Astrocyte of the hippocampus (primary cell): Measurements from ENCODE around the gene TRIM67.
"Not testable (repeated sequence)": the region's sequence is repeated elsewhere in the genome, so short reads cannot be mapped to it uniquely, and the experiment has no call there.

Experiments
- DNase-seq: peaks from one replicate; pipeline ENCODE4 v3.0.0; 2011; ENCODE audit warnings: low read depth, low spot score

TRIM67 gene

DNA sequence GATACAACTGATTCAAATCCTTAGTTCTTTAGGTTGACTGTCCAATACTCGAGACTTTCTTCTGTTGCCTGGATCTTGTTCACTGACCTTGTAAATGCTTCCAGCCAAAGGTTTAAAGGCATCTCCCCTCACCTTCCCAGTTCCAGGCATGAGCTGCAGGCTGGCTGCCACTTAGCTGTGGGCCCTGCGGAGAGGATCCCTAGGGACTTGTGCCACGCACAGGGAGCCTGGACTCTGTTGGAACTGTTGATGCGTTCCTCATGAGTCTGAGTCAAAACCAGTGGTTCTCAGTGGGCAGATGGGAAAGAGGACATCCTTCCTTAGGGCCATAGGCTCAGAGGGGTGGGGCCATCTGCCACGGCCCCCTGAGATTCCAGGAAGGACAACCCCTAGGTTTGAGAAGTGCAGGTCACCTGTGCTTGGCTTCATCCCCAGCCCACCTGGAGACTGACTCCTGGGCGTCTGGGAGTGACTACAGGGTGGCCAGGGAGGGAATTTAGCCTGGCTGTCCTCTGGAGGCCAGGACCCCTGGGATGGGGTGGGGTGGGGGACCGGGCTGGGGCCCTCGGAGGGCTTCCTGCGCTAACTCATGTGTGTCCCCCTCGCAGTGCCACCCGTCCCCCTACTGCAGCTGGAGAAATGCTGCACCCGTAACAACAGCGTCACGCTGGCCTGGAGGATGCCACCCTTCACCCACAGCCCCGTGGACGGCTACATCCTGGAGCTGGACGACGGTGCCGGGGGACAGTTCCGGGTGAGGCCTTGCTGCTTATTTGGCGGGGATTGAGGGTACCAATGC lies 41.6 kb downstream of the TRIM67 start:
- no peak for DNase-seq

GRCh38 chr1:231206856-231207255 lies 45.0 kb downstream of the TRIM67 start:
- DNase-seq = no peak

DNA sequence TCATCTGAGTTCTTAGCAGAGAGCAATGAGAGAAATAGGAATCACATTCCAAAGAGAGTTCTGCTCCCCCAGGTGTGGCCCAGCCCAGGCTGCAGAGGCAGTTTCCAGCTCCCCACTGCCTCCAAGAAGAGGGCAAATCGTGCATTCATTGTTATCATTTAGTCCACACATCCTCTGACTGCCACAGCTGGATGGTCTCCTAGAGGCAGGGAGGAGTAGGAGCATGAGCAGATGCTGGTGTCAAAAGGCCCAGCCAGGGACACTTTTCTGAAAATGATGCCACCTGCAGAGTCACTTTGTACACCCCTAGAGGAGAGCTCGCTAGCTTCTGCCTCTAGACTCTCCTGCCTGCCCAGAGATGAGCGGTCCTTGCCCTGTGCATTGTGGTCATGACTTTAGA lies 45.6 kb downstream of the TRIM67 start:
- DNase-seq = no peak

DNA sequence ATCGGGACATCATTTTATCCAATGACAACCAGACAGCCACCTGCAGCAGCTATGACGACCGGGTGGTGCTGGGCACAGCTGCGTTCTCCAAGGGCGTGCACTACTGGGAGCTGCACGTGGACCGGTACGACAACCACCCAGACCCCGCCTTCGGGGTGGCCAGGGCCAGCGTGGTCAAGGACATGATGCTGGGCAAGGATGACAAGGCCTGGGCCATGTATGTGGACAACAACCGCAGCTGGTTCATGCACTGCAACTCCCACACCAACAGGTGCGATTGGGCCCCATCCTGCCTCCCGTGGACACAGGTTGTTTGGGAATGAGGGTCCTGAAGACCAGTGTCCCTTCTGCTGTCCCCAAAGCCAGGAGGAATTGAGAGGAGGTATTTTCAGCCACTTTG lies 47.1 kb downstream of the TRIM67 start:
- no peak for DNase-seq

DNA sequence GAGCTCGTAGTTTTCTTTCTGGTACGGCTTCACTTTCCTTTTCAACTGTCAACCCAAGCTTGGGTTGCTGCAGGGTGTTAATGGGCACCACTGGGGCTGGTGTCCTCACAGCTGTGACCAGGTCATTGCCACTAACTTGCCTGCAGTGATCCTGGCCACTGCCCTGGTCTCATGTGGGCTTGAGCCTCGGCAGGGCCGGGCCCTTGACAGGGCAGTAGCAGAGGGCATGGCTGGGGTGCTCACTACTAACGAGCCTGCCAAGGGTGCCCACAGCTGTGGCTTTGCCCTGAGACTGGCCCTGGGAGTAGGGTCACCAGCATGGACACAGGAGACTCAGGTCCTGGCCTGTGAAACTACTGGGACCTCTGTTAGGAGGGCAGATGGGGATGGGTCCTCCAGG lies 47.7 kb downstream of the TRIM67 start:
- no peak for DNase-seq

- no peak for DNase-seq
Observed at GRCh38 chr1:231210126-231210525, 48.3 kb downstream of the TRIM67 start.

- peak; percentile 84 for DNase-seq
Observed at GRCh38 chr1:231211005-231211857, 49.4 kb downstream of the TRIM67 start.

DNA sequence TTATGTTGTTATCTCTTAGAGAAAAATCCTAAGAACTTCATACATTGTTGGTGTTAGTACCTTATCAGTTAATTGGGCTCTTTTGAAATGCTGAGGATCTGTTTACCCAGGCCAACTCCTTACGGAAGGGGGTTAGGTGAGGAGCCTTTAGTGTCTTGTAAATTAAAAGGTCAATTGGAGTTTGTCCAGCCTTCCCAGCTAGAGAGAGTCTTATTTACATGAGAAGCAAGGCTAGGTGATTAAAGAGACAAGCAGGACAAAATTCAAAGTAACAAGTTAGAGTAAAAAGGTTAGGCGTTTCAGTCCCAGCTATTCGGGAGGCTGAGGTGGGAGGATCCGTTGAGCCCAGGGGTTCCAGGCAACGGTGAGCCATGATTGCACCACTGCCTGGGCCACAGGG lies 50.4 kb downstream of the TRIM67 start:
- DNase-seq = not testable (repeated sequence)

DNA sequence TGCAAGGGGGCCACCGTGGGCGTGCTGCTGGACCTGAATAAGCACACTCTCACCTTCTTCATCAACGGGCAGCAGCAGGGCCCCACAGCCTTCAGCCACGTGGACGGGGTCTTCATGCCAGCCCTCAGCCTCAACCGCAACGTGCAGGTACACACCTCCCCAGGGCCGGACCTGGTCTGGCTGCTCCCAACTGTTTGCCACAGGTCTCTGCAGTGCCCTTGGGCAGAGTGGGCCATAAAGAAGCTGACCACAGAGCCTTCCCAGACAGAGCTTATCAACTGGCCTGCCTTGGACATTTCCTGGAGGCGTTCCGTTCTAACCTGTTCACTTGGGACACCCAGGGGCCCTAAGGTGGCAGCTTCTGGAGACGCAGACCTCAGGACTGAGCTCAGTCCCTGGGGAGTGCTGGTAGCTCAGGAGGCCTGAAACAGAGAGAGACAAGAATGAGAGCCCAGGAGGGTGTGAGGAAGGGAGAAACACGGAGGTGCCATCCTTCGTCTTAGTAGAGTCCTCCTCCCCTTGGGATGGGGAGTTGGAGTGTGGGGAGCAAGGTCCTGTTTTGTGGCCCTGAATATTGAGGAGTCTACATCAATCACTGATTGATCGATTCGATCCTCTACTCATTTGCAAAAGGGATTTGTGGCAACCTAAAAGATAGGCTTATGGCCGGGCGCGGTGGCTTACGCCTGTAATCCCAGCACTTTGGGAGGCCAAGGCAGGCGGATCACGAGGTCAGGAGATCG lies 52.1 kb downstream of the TRIM67 start:
- DNase-seq = no peak

DNA sequence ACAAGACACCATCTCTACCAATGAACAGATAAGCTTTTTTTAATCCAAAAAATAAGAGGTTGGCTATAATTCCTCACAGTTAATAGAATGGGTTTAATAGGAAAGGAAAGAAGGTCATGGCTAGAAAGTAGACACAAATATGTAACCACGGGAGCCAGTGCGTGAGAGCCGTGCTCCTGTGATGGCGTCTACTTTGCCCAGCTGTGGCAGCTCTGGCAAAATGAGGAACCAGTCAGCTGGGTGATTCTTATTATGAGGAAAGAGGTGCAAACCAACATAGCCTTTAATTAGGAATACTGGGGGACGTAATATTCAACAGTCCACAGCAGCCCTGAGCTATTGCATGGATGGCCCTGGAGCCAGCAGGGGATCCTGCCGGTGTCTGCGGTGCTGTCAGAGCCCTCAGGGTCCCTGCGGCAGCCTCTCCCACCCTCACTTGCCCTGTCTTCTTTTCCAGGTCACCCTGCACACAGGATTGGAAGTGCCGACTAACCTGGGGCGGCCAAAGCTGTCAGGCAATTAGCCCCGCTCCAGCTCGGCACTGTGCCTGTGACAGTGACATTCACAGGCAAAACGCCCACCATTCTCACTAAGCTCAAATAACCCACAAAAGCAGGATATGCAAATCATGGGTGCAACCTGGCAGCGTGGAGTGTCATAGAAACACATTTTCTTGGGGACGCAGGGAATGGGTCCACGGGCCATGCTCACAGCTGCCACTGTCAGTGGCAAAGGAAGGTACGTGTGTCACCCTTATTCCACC lies 53.2 kb downstream of the TRIM67 start:
- no peak for DNase-seq

- no peak for DNase-seq
Observed at GRCh38 chr1:231215681-231216385, 54.0 kb downstream of the TRIM67 start.

DNA sequence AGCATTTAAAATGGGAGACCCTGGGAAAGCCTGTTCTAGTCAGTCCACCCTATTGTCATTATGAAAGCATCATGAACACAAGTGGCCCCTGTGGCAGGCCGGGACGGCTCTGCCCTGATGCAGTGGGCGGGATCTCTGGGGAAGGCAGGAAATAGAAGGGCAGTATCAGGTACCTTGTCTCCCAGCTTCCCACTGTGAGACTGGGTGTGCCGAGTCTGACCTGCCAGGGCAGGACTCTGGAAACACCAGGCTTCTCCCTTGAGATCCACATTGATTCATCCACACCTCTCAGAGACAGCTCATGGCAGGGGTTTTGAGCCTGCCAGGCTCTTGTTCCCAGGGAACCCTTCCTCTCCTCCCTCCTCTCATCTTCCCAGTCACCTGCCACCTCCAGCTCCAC lies 54.6 kb downstream of the TRIM67 start:
- no peak for DNase-seq

- no peak for DNase-seq
Observed at GRCh38 chr1:231217056-231217455, 55.2 kb downstream of the TRIM67 start.

DNA sequence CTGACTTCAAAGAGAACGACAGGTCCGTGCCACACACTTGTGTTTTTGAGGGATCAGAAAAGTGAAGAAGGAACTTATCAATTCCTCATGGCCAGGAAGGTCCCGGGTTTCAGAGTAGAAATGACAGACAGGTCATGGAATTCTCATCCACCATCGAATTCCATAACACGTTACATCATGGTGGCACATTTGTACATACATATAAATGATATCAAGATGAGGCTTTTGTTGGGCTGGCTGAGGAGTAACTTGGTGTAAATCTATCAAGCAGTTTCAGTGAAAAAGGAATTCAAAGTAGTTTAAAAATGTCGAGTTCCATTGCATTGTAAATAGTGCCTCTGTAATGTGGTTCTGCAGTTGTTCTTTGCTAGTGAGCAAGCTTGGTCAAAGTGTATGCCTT lies 56.2 kb downstream of the TRIM67 start:
- no peak for DNase-seq

- DNase-seq = no peak
Observed at GRCh38 chr1:231219422-231220401, 57.9 kb downstream of the TRIM67 start.

- DNase-seq = no peak
Observed at GRCh38 chr1:231220801-231221200, 58.9 kb downstream of the TRIM67 start.

DNA sequence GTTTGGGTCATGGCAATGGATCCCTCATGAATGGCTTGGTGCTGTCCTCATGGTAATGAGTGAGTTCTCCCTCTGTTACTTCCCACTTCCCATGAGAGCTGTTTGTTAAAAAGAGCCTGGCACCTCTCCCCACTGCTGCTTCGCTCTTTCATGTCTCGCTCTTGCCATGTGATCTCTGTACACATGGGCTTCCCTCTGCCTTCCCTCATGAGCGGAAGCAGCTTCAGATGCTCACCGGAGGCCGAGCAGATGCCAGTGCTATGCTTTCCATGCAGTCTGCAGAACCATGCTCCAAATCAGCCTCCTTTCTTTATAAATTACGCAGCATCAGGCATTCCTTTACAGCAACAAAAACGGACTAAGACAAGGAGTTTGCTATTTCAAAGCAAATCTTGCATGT lies 64.3 kb downstream of the TRIM67 start:
- DNase-seq = no peak

- DNase-seq = no peak
Observed at GRCh38 chr1:231231511-231231910, 69.7 kb downstream of the TRIM67 start.

DNA sequence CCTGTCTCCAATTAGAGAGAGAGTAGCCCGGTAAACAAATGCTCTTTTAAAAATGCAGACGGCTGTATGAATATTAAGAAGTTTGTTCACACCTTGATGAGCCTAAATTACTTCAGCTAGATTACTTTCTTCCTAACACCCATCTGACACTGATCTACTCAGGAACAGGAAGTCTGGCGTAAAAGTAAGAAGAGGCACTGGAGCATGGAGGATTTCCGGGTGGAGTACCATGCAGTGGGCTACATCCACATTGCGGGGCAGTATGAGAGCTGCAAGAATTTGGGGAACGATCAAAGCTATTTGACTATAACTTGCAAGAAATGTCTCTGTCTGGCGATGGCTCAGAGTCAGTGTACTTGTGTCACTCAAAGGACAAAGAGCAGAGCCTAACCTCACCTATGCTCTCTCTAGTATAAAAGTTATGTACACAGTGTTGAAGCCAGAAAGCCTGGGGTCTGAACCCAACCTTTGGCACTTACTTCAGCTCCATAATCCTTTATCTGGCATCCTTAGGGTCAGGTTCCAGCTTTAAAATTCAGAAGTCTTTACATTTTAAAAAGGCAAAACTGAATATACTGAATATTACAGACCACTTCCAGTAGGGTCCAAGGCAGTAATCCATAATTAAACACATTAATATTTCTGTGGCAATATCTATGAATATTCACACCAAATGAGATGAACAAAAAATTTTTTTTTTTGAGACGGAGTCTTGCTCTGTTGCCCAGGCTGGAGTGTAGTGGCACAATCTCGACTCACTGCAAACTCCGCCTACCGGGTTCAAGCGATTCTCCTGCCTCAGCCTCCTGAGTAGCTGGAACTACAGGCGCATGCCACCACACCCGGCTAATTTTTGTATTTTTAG lies 71.2 kb downstream of the TRIM67 start:
- DNase-seq = no peak
